HEK293 (cell line): ENCODE results near the gene FOXP1.

Source experiments
- ATF2 ChIP-seq: fragments of 450-650 bp; formaldehyde crosslinking; IDR thresholded peaks from 2 replicates; pipeline ENCODE4 v1.5.1; 2016; ENCODE audit warnings: missing biosample characterization, missing genetic modification characterization, low read depth
- CTCF ChIP-seq: fragments of 450-650 bp; formaldehyde crosslinking; IDR thresholded peaks from 2 replicates; pipeline ENCODE4 v1.5.1; 2016; ENCODE audit warnings: missing biosample characterization, missing genetic modification characterization
- GLI4 ChIP-seq: fragments of 450-650 bp; formaldehyde crosslinking; IDR thresholded peaks from 2 replicates; pipeline ENCODE4 v1.5.1; 2016; ENCODE audit warnings: missing biosample characterization, missing genetic modification characterization
- PRDM4 ChIP-seq: fragments of 450-650 bp; formaldehyde crosslinking; IDR thresholded peaks from 2 replicates; pipeline ENCODE4 v1.5.1; 2017; ENCODE audit warnings: missing biosample characterization, missing genetic modification characterization
- TCF7L2 ChIP-seq: IDR thresholded peaks from 2 replicates; pipeline ENCODE4 v1.6.1; 2011; ENCODE audit warnings: low read depth, mild to moderate bottlenecking, inconsistent platforms, low read length, moderate library complexity, borderline replicate concordance
- YY1 ChIP-seq: fragments of 450-650 bp; formaldehyde crosslinking; IDR thresholded peaks from 2 replicates; pipeline ENCODE4 v1.5.1; 2018; ENCODE audit warnings: missing biosample characterization, missing genetic modification characterization
- ZNF114 ChIP-seq: fragments of 450-650 bp; formaldehyde crosslinking; IDR thresholded peaks from 2 replicates; pipeline ENCODE4 v1.5.0; 2017; ENCODE audit warnings: missing biosample characterization, missing genetic modification characterization
- ZNF223 ChIP-seq: fragments of 450-650 bp; formaldehyde crosslinking; IDR thresholded peaks from 2 replicates; pipeline ENCODE4 v1.5.1; 2016; ENCODE audit warnings: missing biosample characterization, missing genetic modification characterization
- ZNF292 ChIP-seq: fragments of 450-650 bp; formaldehyde crosslinking; IDR thresholded peaks from 2 replicates; pipeline ENCODE4 v1.5.1; 2016; ENCODE audit warnings: low read depth, missing biosample characterization, missing genetic modification characterization, borderline replicate concordance
- ZNF558 ChIP-seq: fragments of 450-650 bp; formaldehyde crosslinking; IDR thresholded peaks from 2 replicates; pipeline ENCODE4 v1.5.1; 2016; ENCODE audit warnings: missing biosample characterization, missing genetic modification characterization
- ZNF571 ChIP-seq: fragments of 450-650 bp; formaldehyde crosslinking; IDR thresholded peaks from 2 replicates; pipeline ENCODE4 v1.5.0; 2017; ENCODE audit warnings: missing biosample characterization, missing genetic modification characterization
- ZNF639 ChIP-seq: fragments of 450-650 bp; formaldehyde crosslinking; IDR thresholded peaks from 2 replicates; pipeline ENCODE4 v1.5.1; 2016; ENCODE audit warnings: missing biosample characterization, missing genetic modification characterization

- TF ChIP-seq CTCF (tag by site-specific recombination) (no peak), ZNF639 (tag by site-specific recombination) (no peak), ZNF223 (no peak), YY1 (tag by site-specific recombination) (no peak), TCF7L2 (no peak), ZNF114 (tag by site-specific recombination) (no peak), ZNF558 (tag by site-specific recombination) (no peak), PRDM4 (tag by site-specific recombination) (no peak), ZNF292 (tag by site-specific recombination) (no peak), GLI4 (tag by site-specific recombination) (no peak), ATF2 (no peak), ZNF571 (tag by site-specific recombination) (no peak)
Measured at GRCh38 chr3:71028184-71028583, 555.3 kb downstream of the FOXP1 start.
